Osteoblast (primary cell): ENCODE results near the gene RALGPS2. TPM values are rescaled to one million over a fixed set of nuclear protein-coding genes. Genes with fewer than 3 reads are reported as not detected.

Experiments used
- DNase-seq: peaks from one replicate; pipeline ENCODE4 v3.0.0; 2011; ENCODE audit warnings: low spot score, mixed read lengths; ENCODE audit not compliant: insufficient read length; ENCODE audit errors: missing footprints
- H2AFZ ChIP-seq: 2 replicates; pipeline ENCODE4 v1.6.0; 2011; ENCODE audit warnings: mild to moderate bottlenecking, low read length
- H3K27ac ChIP-seq: 2 replicates; pipeline ENCODE4 v1.5.1; 2011; ENCODE audit warnings: mild to moderate bottlenecking, low read depth, low read length, moderate library complexity
- H3K27me3 ChIP-seq: 2 replicates; pipeline ENCODE4 v1.6.0; 2012; ENCODE audit warnings: mild to moderate bottlenecking, control low read depth, inconsistent platforms, low read length, moderate library complexity; ENCODE audit not compliant: insufficient read depth
- H3K36me3 ChIP-seq: 2 replicates; pipeline ENCODE4 v1.5.1; 2011; ENCODE audit warnings: mild to moderate bottlenecking, low read length, control low read depth, moderate library complexity; ENCODE audit not compliant: insufficient read depth
- H3K4me1 ChIP-seq: 2 replicates; pipeline ENCODE4 v1.5.1; 2011; ENCODE audit warnings: mild to moderate bottlenecking, low read length, control low read depth, moderate library complexity; ENCODE audit not compliant: insufficient read depth
- H3K4me2 ChIP-seq: 2 replicates; pipeline ENCODE4 v1.6.0; 2011; ENCODE audit warnings: mild to moderate bottlenecking, low read length; ENCODE audit not compliant: insufficient read depth
- H3K4me3 ChIP-seq: fragments of 200-600 bp; sonication (generic); 3 replicates; pipeline ENCODE4 v1.5.1; 2012; ENCODE audit warnings: mild to moderate bottlenecking, low read length, inconsistent platforms; ENCODE audit not compliant: insufficient read depth
- H3K79me2 ChIP-seq: 2 replicates; pipeline ENCODE4 v1.6.0; 2012; ENCODE audit warnings: mild to moderate bottlenecking, low read length, control low read depth, inconsistent platforms; ENCODE audit not compliant: insufficient read depth
- H3K9me3 ChIP-seq: 2 replicates; pipeline ENCODE4 v1.5.1; 2011; ENCODE audit warnings: low read depth, low read length, control low read depth
- H4K20me1 ChIP-seq: 2 replicates; pipeline ENCODE4 v1.6.0; 2012; ENCODE audit warnings: mild to moderate bottlenecking, low read length, control low read depth; ENCODE audit not compliant: insufficient read depth
- total RNA-seq: library from RNA; depleted of rRNA; stranded (reverse); fragments of >200 nt; gene quantifications from 2 replicates; pipeline ENCODE4 v1.2.3, GENCODE V29; 2012
- TF ChIP-seq, protein P1 (sequence below): IDR thresholded peaks from 2 replicates; pipeline ENCODE4 v1.5.1; 2011; ENCODE audit warnings: mild to moderate bottlenecking, low read depth, low read length, moderate library complexity; ENCODE audit errors: extremely low read depth

RALGPS2 gene
- total RNA-seq, 1 donor = 40.2 TPM

DNA sequence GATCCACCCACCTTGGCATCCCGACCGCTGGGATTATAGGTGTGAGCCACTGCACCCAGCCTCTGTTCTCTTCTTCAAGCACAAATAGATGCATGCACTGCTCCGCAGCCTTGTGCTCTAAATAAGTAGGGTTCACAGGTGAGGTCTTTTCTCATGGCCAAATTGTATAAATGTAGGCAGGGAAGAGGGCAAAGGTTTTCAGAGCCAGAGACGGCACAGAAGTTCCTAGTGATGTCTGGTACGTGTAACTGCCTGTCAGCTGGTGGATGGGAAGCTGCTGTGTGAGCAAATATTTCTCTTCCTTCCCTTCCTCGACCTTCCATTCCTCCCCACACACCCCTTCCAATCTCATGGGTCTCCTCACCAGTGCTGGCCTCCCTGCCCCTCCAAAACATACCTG lies 229.9 kb downstream of the RALGPS2 start:
- Histone ChIP-seq H3K4me1 (no peaks in the 10 kb centered on the region), H2AFZ (no peak overlapping the region), H3K79me2 (no peaks in the 10 kb centered on the region), H4K20me1 (no peaks in the 10 kb centered on the region), H3K27ac (no peak overlapping the region), H3K9me3 (no peaks in the 10 kb centered on the region), H3K27me3 (no peaks in the 10 kb centered on the region), H3K36me3 (no peaks in the 10 kb centered on the region), H3K4me3 (no peak overlapping the region), H3K4me2 (no peak overlapping the region)
- DNase-seq = no peak
- TF ChIP-seq, protein P1, sequence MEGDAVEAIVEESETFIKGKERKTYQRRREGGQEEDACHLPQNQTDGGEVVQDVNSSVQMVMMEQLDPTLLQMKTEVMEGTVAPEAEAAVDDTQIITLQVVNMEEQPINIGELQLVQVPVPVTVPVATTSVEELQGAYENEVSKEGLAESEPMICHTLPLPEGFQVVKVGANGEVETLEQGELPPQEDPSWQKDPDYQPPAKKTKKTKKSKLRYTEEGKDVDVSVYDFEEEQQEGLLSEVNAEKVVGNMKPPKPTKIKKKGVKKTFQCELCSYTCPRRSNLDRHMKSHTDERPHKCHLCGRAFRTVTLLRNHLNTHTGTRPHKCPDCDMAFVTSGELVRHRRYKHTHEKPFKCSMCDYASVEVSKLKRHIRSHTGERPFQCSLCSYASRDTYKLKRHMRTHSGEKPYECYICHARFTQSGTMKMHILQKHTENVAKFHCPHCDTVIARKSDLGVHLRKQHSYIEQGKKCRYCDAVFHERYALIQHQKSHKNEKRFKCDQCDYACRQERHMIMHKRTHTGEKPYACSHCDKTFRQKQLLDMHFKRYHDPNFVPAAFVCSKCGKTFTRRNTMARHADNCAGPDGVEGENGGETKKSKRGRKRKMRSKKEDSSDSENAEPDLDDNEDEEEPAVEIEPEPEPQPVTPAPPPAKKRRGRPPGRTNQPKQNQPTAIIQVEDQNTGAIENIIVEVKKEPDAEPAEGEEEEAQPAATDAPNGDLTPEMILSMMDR = no peak

DNA sequence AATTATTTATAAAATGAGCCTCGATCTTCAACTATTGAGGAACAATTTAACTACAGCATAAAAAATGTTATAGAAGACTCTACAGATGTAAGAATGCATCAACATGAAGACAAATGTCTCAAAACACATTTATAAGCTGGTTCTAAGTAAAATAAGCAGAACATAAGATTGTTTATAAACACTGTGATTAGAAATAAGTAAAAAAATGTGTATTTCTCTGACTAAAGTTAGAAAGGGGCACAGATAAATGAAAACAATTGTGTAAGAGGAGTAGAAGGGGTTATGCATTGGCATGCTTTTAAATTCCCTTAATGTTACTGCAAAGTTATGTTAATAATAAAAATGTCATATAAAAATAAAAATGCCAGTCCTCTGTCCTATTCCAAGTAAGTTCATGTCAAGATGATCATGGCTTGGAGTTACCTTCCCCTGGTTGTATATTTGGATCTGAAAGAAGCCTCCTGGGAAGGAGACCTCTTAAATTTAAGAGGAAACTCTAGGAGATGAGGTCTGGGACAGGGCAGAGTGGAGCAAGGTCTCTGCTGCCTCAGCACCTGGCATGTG lies 230.4 kb downstream of the RALGPS2 start:
- Histone ChIP-seq H3K4me1 (no peaks in the 10 kb centered on the region), H3K4me2 (no peak overlapping the region), H3K9me3 (no peaks in the 10 kb centered on the region), H3K36me3 (no peaks in the 10 kb centered on the region), H3K27me3 (no peaks in the 10 kb centered on the region), H2AFZ (no peak overlapping the region), H4K20me1 (no peaks in the 10 kb centered on the region), H3K27ac (no peak overlapping the region), H3K79me2 (no peaks in the 10 kb centered on the region), H3K4me3 (no peak overlapping the region)
- no peak for DNase-seq
- TF ChIP-seq, protein P1 = no peak

- Histone ChIP-seq H3K27ac (no peak overlapping the region), H3K4me2 (no peak overlapping the region), H3K9me3 (no peaks in the 10 kb centered on the region), H3K79me2 (no peaks in the 10 kb centered on the region), H3K4me3 (no peak overlapping the region), H2AFZ (no peak overlapping the region), H3K36me3 (no peaks in the 10 kb centered on the region), H3K4me1 (no peaks in the 10 kb centered on the region), H3K27me3 (no peaks in the 10 kb centered on the region), H4K20me1 (no peaks in the 10 kb centered on the region)
- TF ChIP-seq, protein P1 = no peak
- DNase-seq = no peak
Observed at GRCh38 chr1:178958491-178958890, 233.4 kb downstream of the RALGPS2 start.

DNA sequence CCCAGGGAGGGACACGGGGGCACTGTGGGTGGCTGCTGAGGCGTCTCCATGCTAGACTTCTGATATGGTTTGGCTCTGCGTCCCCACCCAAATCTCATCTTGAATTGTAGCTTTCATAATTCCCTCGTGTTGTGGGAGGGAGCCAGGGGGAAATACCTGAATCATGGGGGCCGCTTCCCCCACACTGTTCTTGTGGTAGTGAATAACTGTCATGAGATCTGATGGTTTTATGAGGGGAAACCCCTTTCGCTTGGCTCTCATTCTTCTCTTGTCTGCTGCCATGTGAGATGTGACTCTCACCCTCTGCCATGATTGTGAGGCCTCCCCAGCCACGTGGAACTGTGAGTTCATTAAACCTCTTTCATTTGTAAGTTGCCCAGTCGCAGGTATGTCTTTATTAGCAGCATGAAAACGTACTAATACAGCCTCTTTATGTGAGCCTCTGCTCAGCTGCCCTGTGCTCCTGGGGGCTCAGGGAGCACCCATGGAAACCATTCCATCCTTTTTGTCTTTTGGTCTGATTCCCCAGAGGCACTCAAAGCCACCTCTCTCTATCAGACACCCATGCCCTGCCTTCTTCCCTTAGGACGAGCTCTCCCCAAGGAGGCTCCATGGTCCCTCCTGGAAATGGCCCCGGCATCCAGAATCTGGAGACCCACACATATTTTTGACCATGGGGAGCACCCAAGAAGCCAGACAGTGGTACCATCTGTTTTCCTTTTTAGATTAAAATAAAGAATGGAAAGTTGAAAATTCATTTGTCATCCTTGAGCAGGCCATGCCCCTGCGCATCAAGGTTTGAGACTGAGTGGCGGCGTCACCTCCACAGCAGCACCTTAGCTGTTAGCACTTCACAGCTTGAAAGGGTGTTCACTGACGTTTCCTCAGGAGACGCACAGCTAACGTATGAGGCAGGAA lies 234.8 kb downstream of the RALGPS2 start:
- peaks cover 2% of the 10 kb centered on the region for H3K9me3 ChIP-seq
- TF ChIP-seq, protein P1 = no peak

More for the DNA sequence above, 234.8 kb downstream of the RALGPS2 start:
- no peaks in the 10 kb centered on the region for H3K79me2 ChIP-seq
- H3K36me3 ChIP-seq = no peaks in the 10 kb centered on the region
- no peak overlapping the region for H3K27ac ChIP-seq
- no peaks in the 10 kb centered on the region for H4K20me1 ChIP-seq
- H3K4me3 ChIP-seq = no peak overlapping the region
- H3K27me3 ChIP-seq = no peaks in the 10 kb centered on the region
- no peaks in the 10 kb centered on the region for H3K4me1 ChIP-seq
- H3K4me2 ChIP-seq = no peak overlapping the region
- no peak for DNase-seq
- H2AFZ ChIP-seq = no peak overlapping the region
